ENCODE measurements around the gene PAX8.
"Not testable (repeated sequence)": the region's sequence is repeated elsewhere in the genome, so short reads cannot be mapped to it uniquely, and the experiment has no call there.

PAX8 gene

GRCh38 chr2:113297590-113297989 is 18.9 kb upstream of the PAX8 start:
- 14 to 18% methylated on average over 2 of the region's 2 CpGs for WGBS, 2 experiments
- H3K27me3 ChIP-seq (ENCODE audit: control insufficient read depth, insufficient read depth, low read length, poor library complexity, severe bottlenecking): peaks cover 33% of the 10 kb centered on the region
- H3K36me3 ChIP-seq (ENCODE audit: control insufficient read depth, insufficient read depth, low read length); H3K9me3 ChIP-seq (ENCODE audit: control insufficient read depth, low read length); H3K4me1 ChIP-seq (ENCODE audit: control insufficient read depth, insufficient read depth, low read length); H3K4me3 ChIP-seq (ENCODE audit: insufficient read depth, low read depth, low read length); H3K27ac ChIP-seq (ENCODE audit: insufficient read depth, low read depth, low read length, poor library complexity, severe bottlenecking): not testable (repeated sequence)

- H3K27me3 ChIP-seq (ENCODE audit: control insufficient read depth, insufficient read depth, low read length, poor library complexity, severe bottlenecking): peaks cover 80% of the 10 kb centered on the region
- H3K4me3 ChIP-seq (ENCODE audit: insufficient read depth, low read depth, low read length): no peak overlapping the region
- H3K36me3 ChIP-seq (ENCODE audit: control insufficient read depth, insufficient read depth, low read length): no peaks in the 10 kb centered on the region
- H3K27ac ChIP-seq (ENCODE audit: insufficient read depth, low read depth, low read length, poor library complexity, severe bottlenecking): no peak overlapping the region
- no peaks in the 10 kb centered on the region for H3K9me3 ChIP-seq (ENCODE audit: control insufficient read depth, low read length)
- 2% methylated on average over 28 of the region's 28 CpGs for WGBS, 2 experiments
- H3K4me1 ChIP-seq (ENCODE audit: control insufficient read depth, insufficient read depth, low read length): peaks cover 3% of the 10 kb centered on the region
Observed at GRCh38 chr2:113291191-113291590, 12.5 kb upstream of the PAX8 start.

GRCh38 chr2:113288674-113289149 is 10.0 kb upstream of the PAX8 start:
- not testable (repeated sequence) for H3K4me1 ChIP-seq (ENCODE audit: control insufficient read depth, insufficient read depth, low read length); H3K27ac ChIP-seq (ENCODE audit: insufficient read depth, low read depth, low read length, poor library complexity, severe bottlenecking); H3K9me3 ChIP-seq (ENCODE audit: control insufficient read depth, low read length); H3K4me3 ChIP-seq (ENCODE audit: insufficient read depth, low read depth, low read length); H3K36me3 ChIP-seq (ENCODE audit: control insufficient read depth, insufficient read depth, low read length)
- peaks cover 68% of the 10 kb centered on the region for H3K27me3 ChIP-seq (ENCODE audit: control insufficient read depth, insufficient read depth, low read length, poor library complexity, severe bottlenecking)
- WGBS, 2 experiments: 87% methylated on average over 5 of the region's 5 CpGs

GRCh38 chr2:113288117-113288673 is 9.5 kb upstream of the PAX8 start:
- H3K27ac ChIP-seq (ENCODE audit: insufficient read depth, low read depth, low read length, poor library complexity, severe bottlenecking); H3K4me1 ChIP-seq (ENCODE audit: control insufficient read depth, insufficient read depth, low read length); H3K36me3 ChIP-seq (ENCODE audit: control insufficient read depth, insufficient read depth, low read length); H3K4me3 ChIP-seq (ENCODE audit: insufficient read depth, low read depth, low read length); H3K9me3 ChIP-seq (ENCODE audit: control insufficient read depth, low read length): not testable (repeated sequence)
- WGBS, 2 experiments: 0 to 33% methylated on average over 2 to 3 of the region's 6 CpGs
- peaks cover 65% of the 10 kb centered on the region for H3K27me3 ChIP-seq (ENCODE audit: control insufficient read depth, insufficient read depth, low read length, poor library complexity, severe bottlenecking)

- H3K27me3 ChIP-seq (ENCODE audit: control insufficient read depth, insufficient read depth, low read length, poor library complexity, severe bottlenecking): peaks cover 65% of the 10 kb centered on the region
- H3K4me1 ChIP-seq (ENCODE audit: control insufficient read depth, insufficient read depth, low read length): no peaks in the 10 kb centered on the region
- no peaks in the 10 kb centered on the region for H3K9me3 ChIP-seq (ENCODE audit: control insufficient read depth, low read length)
- no peak overlapping the region for H3K27ac ChIP-seq (ENCODE audit: insufficient read depth, low read depth, low read length, poor library complexity, severe bottlenecking)
- WGBS, 2 experiments: 92 to 97% methylated on average over 3 of the region's 3 CpGs
- no peak overlapping the region for H3K4me3 ChIP-seq (ENCODE audit: insufficient read depth, low read depth, low read length)
- H3K36me3 ChIP-seq (ENCODE audit: control insufficient read depth, insufficient read depth, low read length): no peaks in the 10 kb centered on the region
Observed at GRCh38 chr2:113285816-113286215, 7.1 kb upstream of the PAX8 start.

- H3K27ac ChIP-seq (ENCODE audit: insufficient read depth, low read depth, low read length, poor library complexity, severe bottlenecking); H3K4me3 ChIP-seq (ENCODE audit: insufficient read depth, low read depth, low read length); H3K9me3 ChIP-seq (ENCODE audit: control insufficient read depth, low read length); H3K4me1 ChIP-seq (ENCODE audit: control insufficient read depth, insufficient read depth, low read length); H3K36me3 ChIP-seq (ENCODE audit: control insufficient read depth, insufficient read depth, low read length): not testable (repeated sequence)
- 84 to 85% methylated on average over 6 of the region's 6 CpGs for WGBS, 2 experiments
- H3K27me3 ChIP-seq (ENCODE audit: control insufficient read depth, insufficient read depth, low read length, poor library complexity, severe bottlenecking): peaks cover 65% of the 10 kb centered on the region
Observed at GRCh38 chr2:113284999-113285398, 6.3 kb upstream of the PAX8 start.

- WGBS, 2 experiments: 95 to 98% methylated on average over 1 of the region's 1 CpG
- H3K27ac ChIP-seq (ENCODE audit: insufficient read depth, low read depth, low read length, poor library complexity, severe bottlenecking): no peak overlapping the region
- no peaks in the 10 kb centered on the region for H3K36me3 ChIP-seq (ENCODE audit: control insufficient read depth, insufficient read depth, low read length)
- H3K4me1 ChIP-seq (ENCODE audit: control insufficient read depth, insufficient read depth, low read length): no peaks in the 10 kb centered on the region
- no peaks in the 10 kb centered on the region for H3K9me3 ChIP-seq (ENCODE audit: control insufficient read depth, low read length)
- no peak overlapping the region for H3K4me3 ChIP-seq (ENCODE audit: insufficient read depth, low read depth, low read length)
- H3K27me3 ChIP-seq (ENCODE audit: control insufficient read depth, insufficient read depth, low read length, poor library complexity, severe bottlenecking): peaks cover 65% of the 10 kb centered on the region
Observed at GRCh38 chr2:113284476-113284875, 5.8 kb upstream of the PAX8 start.

GRCh38 chr2:113283704-113284284 is 5.1 kb upstream of the PAX8 start:
- no peak overlapping the region for H3K4me3 ChIP-seq (ENCODE audit: insufficient read depth, low read depth, low read length)
- H3K27ac ChIP-seq (ENCODE audit: insufficient read depth, low read depth, low read length, poor library complexity, severe bottlenecking): no peak overlapping the region
- peaks cover 67% of the 10 kb centered on the region for H3K27me3 ChIP-seq (ENCODE audit: control insufficient read depth, insufficient read depth, low read length, poor library complexity, severe bottlenecking)
- H3K36me3 ChIP-seq (ENCODE audit: control insufficient read depth, insufficient read depth, low read length): no peaks in the 10 kb centered on the region
- H3K4me1 ChIP-seq (ENCODE audit: control insufficient read depth, insufficient read depth, low read length): no peaks in the 10 kb centered on the region
- H3K9me3 ChIP-seq (ENCODE audit: control insufficient read depth, low read length): no peaks in the 10 kb centered on the region
- WGBS, 2 experiments: 34 to 40% methylated on average over 3 of the region's 3 CpGs

- H3K9me3 ChIP-seq (ENCODE audit: control insufficient read depth, low read length): no peaks in the 10 kb centered on the region
- H3K4me1 ChIP-seq (ENCODE audit: control insufficient read depth, insufficient read depth, low read length): peaks cover 5% of the 10 kb centered on the region
- no peak overlapping the region for H3K4me3 ChIP-seq (ENCODE audit: insufficient read depth, low read depth, low read length)
- peaks cover 75% of the 10 kb centered on the region for H3K27me3 ChIP-seq (ENCODE audit: control insufficient read depth, insufficient read depth, low read length, poor library complexity, severe bottlenecking)
- H3K27ac ChIP-seq (ENCODE audit: insufficient read depth, low read depth, low read length, poor library complexity, severe bottlenecking): no peak overlapping the region
- WGBS, 2 experiments: 64 to 73% methylated on average over 10 to 12 of the region's 12 CpGs
- no peaks in the 10 kb centered on the region for H3K36me3 ChIP-seq (ENCODE audit: control insufficient read depth, insufficient read depth, low read length)
Observed at GRCh38 chr2:113282747-113283533, 4.2 kb upstream of the PAX8 start.

GRCh38 chr2:113281910-113282746 is 3.4 kb upstream of the PAX8 start:
- no peak overlapping the region for H3K27ac ChIP-seq (ENCODE audit: insufficient read depth, low read depth, low read length, poor library complexity, severe bottlenecking)
- H3K4me3 ChIP-seq (ENCODE audit: insufficient read depth, low read depth, low read length): no peak overlapping the region
- peaks cover 13% of the 10 kb centered on the region for H3K4me1 ChIP-seq (ENCODE audit: control insufficient read depth, insufficient read depth, low read length)
- no peaks in the 10 kb centered on the region for H3K9me3 ChIP-seq (ENCODE audit: control insufficient read depth, low read length)
- 86 to 87% methylated on average over 12 of the region's 12 CpGs for WGBS, 2 experiments
- no peaks in the 10 kb centered on the region for H3K36me3 ChIP-seq (ENCODE audit: control insufficient read depth, insufficient read depth, low read length)
- peaks cover 76% of the 10 kb centered on the region for H3K27me3 ChIP-seq (ENCODE audit: control insufficient read depth, insufficient read depth, low read length, poor library complexity, severe bottlenecking)
